ENCODE results near the gene CPLANE1. TPM values are rescaled to one million over a fixed set of nuclear protein-coding genes. Genes with fewer than 3 reads are reported as not detected.

The CPLANE1 gene
- total and polyA plus RNA-seq, 2 of the 4 experiments (the other 2 are of a cell fraction), result 4.4 to 17.9 TPM

GRCh38 chr5:37077146-37077545 lies 172.0 kb downstream of the CPLANE1 start:
- H3K18ac ChIP-seq (ENCODE audit: low read depth, low read length), result no peak overlapping the region
- H2AK5ac ChIP-seq (ENCODE audit: low read depth, low read length), result no peak overlapping the region
- H3K4me1 ChIP-seq (ENCODE audit: control insufficient read depth, insufficient read depth, low read length), result no peaks in the 10 kb centered on the region; the same call in 1 of the 2 replicates
- no peak overlapping the region for H2AK9ac ChIP-seq (replicated peaks; ENCODE audit: low read depth, low read length, poor library complexity)
- H2BK120ac ChIP-seq (ENCODE audit: low read depth, low read length), result no peak overlapping the region
- dilution Hi-C loops (cut with HindIII; ENCODE audit: low sequenced_read_pairs, unreplicated experiment), result no loop called here
- H3K27me3 ChIP-seq (ENCODE audit: control insufficient read depth, insufficient read depth, low read length), result no peaks in the 10 kb centered on the region
- peaks cover 7% of the 10 kb centered on the region; the same call in 1 of the 2 replicates for H4K20me1 ChIP-seq (ENCODE audit: insufficient read depth, low read length)
- no CpG with 5 or more reads among the region's 1 CpG for WGBS, 2 experiments (ENCODE audit: extremely low coverage in 2 of 2, insufficient read length in 1 of 2)
- no peak overlapping the region for H3K56ac ChIP-seq (ENCODE audit: extremely low read depth, insufficient read depth, low read length)
- no peak overlapping the region for H4K5ac ChIP-seq (ENCODE audit: low read depth, low read length)
- BruUV-seq (replicated peaks), result no TSS peak
- H2BK20ac ChIP-seq (ENCODE audit: low read depth, low read length), result no peak overlapping the region
- H4K91ac ChIP-seq (ENCODE audit: insufficient read depth, low read depth, low read length), result no peak overlapping the region
- H3K4me3 ChIP-seq (ENCODE audit: insufficient read depth, low read depth, low read length), result no peak overlapping the region
- CTCF ChIA-PET, result no interaction called here
- H3K27ac ChIP-seq (ENCODE audit: insufficient read depth, low read length), result no peak overlapping the region
- no peak overlapping the region for H3K9ac ChIP-seq (ENCODE audit: low read depth, low read length)
- no peak overlapping the region for H3K14ac ChIP-seq (replicated peaks; ENCODE audit: low read depth, low read length)
- no peak overlapping the region for H2BK5ac ChIP-seq (ENCODE audit: low read depth, low read length, poor library complexity, severe bottlenecking)
- intact Hi-C loops (cut with micrococcal nuclease), result no loop called here
- H3K36me3 ChIP-seq (ENCODE audit: control insufficient read depth, insufficient read depth, low read length), result peaks cover 3% of the 10 kb centered on the region; the same call in 1 of the 2 replicates
- H3K23ac ChIP-seq (ENCODE audit: low read depth, low read length), result no peak overlapping the region
- POLR2A ChIA-PET (ENCODE audit: unreplicated experiment), result no interaction called here
- no peak for TF ChIP-seq BHLHE40 (IDR thresholded peaks at IDR 0.05; ENCODE audit: low read depth, low read length)
- no peak for TF ChIP-seq FOS (IDR thresholded peaks at IDR 0.05; ENCODE audit: low read depth, low read length)
- no peak for TF ChIP-seq MAFK (IDR thresholded peaks at IDR 0.05; ENCODE audit: low read depth, low read length)
- no peak for TF ChIP-seq CHD1 (IDR thresholded peaks at IDR 0.05; ENCODE audit: low read depth, low read length)
- TF ChIP-seq RAD21 (IDR thresholded peaks at IDR 0.05; ENCODE audit: low read length), result no peak
- no peak for TF ChIP-seq NFE2L2 (IDR thresholded peaks at IDR 0.05; ENCODE audit: low read depth, low read length)
- TF ChIP-seq SMC3 (IDR thresholded peaks at IDR 0.05; ENCODE audit: low read depth, low read length), result no peak
- TF ChIP-seq RCOR1 (IDR thresholded peaks at IDR 0.05; ENCODE audit: insufficient replicate concordance, low read length), result no peak
- no peak for TF ChIP-seq MXI1 (IDR thresholded peaks at IDR 0.05; ENCODE audit: borderline replicate concordance, low read depth, low read length)
- TF ChIP-seq POLR2A (IDR thresholded peaks at IDR 0.05; ENCODE audit: low read depth, low read length), result no peak
- no peak for TF ChIP-seq CEBPB (IDR thresholded peaks at IDR 0.05; ENCODE audit: low read depth, low read length)
- no peak for TF ChIP-seq RFX5 (IDR thresholded peaks at IDR 0.05; ENCODE audit: low read depth, low read length)
- no peak for TF ChIP-seq USF2 (IDR thresholded peaks at IDR 0.05; ENCODE audit: low read depth, low read length)
- no peak for TF ChIP-seq MAZ (IDR thresholded peaks at IDR 0.05; ENCODE audit: borderline replicate concordance, low read depth, low read length)
- no peak for TF ChIP-seq CTCF (conservative IDR thresholded peaks at IDR 0.05; ENCODE audit: low read depth, low read length)
- TF ChIP-seq ELK1 (IDR thresholded peaks at IDR 0.05; ENCODE audit: borderline replicate concordance, low read depth, low read length), result no peak
- ATAC-seq (ENCODE audit: low read depth) (no peak), DNase-seq (no peak)
- H3K9me3 ChIP-seq (ENCODE audit: control insufficient read depth, insufficient read depth, low read length), result no peaks in the 10 kb centered on the region
- H3K4ac ChIP-seq (ENCODE audit: low read depth, low read length), result no peak overlapping the region
- H2BK15ac ChIP-seq (ENCODE audit: low read depth, low read length), result no peak overlapping the region
- H3K4me2 ChIP-seq (ENCODE audit: low read depth, low read length), result no peak overlapping the region
- H2AFZ ChIP-seq (replicated peaks; ENCODE audit: low read length, poor library complexity), result no peak overlapping the region
- in situ Hi-C loops (cut with MboI; ENCODE audit: low sequenced_read_pairs), result no loop called here
- H4K8ac ChIP-seq (ENCODE audit: low read depth in 2 of 2, low read length in 2 of 2), result no peak overlapping the region
- H3K79me1 ChIP-seq (ENCODE audit: low read depth in 1 of 2, low read length in 2 of 2), result no peaks in the 10 kb centered on the region
- H3K9me1 ChIP-seq (ENCODE audit: insufficient read depth, low read length), result 0 out of 2 replicates have a peak, but pooled peaks cover 5% of the 10 kb centered on the region
